Measurements from ENCODE around the gene FOXP1.

The FOXP1 gene

DNA sequence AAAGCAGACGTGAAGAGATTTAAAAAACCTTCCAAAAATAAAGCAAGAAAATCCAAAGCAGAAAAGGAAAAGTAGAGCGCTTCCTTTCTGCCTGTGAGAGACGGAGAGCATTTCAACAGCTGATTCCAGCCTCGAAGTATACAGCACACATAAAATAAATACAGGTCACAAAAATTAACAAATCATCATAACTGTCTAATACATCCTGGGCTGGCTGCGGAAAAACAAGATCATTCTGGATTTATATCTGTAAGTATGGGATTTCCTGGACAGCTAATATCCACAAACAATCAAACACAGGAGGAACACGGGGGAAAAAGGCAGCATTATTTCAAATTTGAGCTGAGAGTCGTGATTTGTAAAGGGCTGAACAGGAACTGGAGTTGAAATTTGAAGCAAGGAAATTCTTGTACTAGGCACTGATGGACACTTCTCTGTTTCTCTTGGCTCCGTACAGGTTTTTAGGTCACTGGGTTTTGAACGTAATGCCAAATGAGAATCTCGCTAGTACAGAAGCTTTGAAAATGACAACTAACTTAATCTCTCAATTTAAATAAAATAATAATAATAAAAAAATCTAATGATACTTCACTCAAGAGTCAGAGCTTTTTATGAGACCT, 577.7 kb downstream of the FOXP1 start:
- no peak for DNase-seq (ENCODE audit: low spot score)

DNA sequence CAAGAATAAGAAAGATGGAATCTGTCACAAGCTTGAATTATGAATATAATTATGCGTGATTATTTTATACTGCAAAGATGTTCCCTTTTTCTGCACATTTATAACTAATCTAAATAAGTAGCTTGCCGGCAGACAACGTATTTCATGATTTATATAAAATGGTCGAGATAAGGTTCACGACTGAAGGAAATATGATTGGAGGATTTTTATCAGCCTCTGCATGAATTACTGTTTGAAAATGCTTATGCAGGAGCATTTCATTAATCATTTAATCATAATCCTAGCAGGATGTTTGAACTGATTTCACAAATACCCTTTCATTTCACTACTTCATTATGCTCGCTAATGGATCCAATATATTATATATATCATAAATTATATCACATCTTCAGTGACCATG, 580.0 kb downstream of the FOXP1 start:
- DNase-seq (ENCODE audit: low spot score) = no peak

DNA sequence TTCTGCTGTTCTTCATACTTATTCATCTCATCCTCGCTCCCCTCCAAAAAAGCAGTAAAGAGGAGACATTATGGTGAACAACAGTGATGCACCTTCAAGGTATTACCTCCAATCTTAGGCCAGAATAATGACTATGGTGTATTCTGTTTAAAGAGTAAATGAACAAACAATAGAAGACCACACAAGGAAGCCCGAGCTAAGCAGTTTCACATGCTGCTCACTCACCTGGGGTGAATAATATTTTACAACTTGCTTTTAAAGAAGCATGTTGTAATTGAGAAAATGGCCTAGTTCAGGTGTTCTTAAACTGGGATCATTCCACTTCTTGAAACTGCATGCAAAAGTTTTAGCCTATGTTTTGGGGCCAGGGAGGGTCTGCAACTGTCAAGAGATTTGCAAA, 581.2 kb downstream of the FOXP1 start:
- DNase-seq (ENCODE audit: low spot score) = no peak

DNA sequence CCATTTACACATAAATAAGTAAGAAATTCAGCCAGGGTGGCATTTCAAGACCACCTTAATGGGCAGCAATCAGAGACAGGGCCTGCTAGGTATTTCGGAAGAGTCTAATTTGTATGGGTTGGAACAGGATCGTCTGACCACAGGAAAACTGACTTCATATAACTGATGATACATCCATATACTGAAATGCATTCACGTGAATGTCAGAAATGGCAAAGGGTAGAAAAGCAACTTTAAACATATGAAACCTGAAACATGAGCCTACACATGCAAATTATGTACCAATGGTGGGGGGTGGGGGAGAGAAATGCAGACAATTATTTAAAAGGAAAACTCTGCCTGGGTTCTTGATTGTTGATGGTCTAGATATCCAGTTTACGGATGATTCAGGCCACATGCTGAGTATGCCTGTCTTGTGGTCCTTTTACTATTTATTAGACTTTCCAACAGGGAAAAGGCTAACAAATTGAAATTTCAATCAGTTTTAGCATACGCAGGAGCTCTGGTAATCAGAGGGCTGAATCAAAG, 582.2 kb downstream of the FOXP1 start:
- no peak for DNase-seq (ENCODE audit: low spot score)

DNA sequence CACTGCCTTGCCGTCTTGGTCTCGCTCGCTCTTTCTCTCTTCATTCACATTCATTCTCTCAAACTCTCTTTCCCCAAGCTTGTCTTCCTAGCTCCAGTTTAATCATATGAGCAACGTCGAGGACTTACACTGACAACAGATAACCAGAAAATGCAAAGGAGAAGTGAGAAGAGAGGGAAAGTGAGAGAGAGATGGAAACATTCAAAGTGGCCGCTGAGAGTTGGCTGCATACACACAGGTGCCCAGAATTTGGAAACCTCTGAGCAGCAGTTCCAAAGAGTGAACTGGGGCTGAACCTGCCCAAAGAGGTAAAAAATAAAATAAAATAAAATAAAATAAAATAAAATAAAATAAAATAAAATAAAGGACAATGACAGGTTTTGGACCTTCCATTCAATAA, 583.0 kb downstream of the FOXP1 start:
- DNase-seq (ENCODE audit: low spot score) = no peak

DNA sequence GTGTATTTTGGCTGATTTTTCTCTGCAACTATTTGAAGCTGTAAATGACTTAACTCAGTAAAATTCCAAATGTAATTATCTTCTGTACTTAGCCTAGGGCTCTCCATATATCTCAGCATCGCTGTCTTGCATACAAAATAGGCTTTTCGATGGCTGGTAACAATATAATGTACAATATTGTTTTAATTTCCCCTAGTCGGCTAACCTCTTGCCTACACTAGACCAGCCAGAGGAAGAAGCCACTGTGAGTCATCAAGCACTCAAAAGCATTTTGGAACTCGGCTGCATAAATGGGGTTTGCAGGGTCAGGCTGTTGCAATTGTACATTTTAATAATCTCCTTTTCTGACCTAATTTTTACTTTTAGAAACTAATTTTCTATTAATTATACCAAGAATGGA, 583.8 kb downstream of the FOXP1 start:
- no peak for DNase-seq (ENCODE audit: low spot score)

DNA sequence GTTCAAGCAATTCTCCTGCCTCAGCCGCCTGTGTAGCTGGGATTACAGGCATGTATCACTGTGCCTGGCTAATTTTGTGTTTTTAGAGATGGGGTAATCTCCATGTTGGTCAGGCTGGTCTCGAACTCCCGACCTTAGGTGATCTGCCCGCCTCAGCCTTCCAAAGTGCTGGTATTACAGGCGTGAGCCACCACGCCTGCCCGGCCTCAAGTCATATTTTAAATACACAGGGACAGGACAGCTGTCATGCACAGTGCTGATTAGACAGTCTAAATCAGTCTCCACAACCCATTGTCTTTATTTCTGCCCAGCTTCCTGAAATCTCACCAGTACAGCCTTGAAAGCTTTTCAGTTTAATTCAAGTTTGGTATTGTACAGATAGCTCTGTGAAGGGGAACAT, 587.4 kb downstream of the FOXP1 start:
- DNase-seq (ENCODE audit: low spot score) = no peak

DNA sequence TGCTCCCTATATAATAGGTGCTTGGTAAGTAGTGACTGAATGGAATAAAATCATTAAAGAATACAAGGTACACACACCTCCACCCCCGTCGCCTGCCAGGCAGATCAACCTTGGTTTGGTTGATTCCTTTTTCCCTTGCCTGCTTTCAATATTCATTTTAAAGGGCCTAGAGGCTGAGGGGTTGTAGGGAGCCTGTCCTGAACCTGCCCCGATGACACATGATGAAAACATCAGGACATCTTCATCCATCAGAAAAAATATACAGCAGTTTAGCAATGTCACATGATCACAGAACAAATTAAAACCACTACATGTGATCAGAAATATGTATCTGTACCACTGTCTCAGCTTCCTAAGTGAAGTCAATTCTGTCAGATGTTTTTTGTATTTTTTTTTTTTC, 588.9 kb downstream of the FOXP1 start:
- DNase-seq (ENCODE audit: low spot score) = no peak

DNA sequence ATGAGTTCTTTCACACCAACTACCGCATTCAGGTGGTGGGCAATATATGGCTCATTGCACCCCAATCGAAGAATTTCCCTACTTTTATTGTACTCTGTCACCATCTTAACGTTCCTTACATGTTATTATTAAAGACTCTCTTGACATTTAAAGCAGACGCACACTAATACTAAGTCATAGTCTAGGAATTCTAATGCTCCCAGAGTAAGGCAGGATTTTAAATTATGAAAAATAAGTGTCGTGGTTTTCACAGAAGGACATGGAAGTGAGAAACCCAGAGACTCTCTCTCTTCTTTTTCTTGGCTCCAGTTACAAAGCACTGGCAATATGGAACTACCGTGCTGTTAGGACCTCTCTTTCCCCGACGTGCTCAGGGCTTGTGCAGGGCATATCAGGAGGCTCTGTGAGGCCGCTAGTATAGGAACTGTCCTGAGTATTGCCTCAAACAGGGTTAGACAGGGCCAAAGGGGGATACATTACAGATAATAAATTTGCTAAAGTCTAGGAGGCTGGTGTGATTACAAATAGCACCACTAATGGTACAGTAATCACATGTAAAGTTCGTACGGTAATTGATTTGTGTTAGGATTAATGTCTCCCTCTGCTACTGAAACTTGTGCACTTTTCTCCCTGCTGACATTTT, 590.8 kb downstream of the FOXP1 start:
- no peak for DNase-seq (ENCODE audit: low spot score)

DNA sequence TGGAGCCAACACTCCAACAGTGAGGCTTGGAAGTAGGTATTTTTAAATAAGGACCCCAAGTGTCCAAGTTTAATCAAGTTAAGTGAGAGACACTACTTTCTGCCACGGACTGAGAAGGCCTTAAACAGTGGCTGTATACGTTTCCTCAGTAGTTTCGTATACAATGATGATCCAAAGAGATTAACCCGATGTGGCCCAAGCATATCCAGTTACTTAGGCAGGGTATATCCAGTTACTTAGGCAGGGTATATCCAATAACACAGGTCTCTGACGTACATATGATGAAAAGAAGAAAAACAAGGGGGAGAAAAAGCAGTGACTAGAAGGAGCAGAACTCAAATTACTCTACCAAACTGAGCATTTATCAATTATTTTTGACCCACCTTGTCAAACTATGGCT, 591.4 kb downstream of the FOXP1 start:
- DNase-seq (ENCODE audit: low spot score) = no peak

DNA sequence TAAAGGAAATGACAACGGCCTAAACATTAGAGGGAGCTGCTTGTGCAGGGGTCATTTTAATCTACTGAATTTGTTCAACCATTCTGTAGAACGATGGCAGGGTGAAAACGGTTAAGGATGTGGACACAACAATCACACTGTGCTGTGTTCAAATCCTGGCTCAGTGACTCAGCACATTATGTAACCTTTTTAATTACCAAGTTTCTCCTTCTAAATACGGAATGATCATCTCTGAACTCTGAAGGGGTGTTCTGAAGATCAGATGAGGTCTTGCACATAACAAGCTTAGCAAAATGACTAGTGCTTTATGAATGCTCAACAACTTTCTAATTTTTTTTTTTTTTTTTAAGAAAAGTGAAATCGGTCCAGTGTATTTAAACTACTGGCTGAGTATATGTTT, 592.8 kb downstream of the FOXP1 start:
- no peak for DNase-seq (ENCODE audit: low spot score)

DNA sequence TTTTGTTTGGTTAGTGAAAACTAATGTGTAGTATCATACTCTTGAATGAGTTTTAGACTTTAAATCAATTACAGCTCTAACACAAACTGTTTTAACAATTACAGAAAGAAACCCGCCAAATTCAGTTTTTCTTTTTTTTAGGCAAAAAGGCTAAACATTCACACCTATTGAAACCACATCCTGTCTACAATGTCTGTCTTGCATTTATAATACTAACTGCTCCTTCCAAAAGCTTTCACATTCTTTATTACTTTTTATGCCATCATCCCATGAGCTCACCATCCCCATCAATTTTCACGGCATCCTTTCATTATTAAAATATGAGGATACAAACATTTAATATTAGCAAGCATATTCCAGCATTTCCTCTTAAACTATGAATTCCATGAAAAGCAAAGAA, 593.3 kb downstream of the FOXP1 start:
- no peak for DNase-seq (ENCODE audit: low spot score)

DNA sequence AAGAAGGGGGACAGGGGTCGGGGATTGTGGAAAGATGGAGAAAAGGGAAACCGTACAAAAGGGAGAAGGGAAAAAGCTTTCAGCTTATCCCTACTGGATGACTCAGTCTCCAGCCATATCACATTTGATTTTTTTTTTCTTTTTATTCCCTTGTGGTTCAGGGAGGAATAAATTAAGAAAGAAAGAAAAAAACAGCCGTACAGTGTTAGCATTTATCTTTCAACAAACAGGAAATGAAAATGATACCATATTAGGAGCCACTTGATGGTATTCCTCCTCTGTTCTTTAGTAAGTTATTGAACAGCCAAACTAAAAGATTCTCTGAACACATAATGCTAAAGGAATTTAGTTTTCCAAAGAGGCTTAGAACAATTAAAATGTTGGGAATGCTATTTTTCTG, 594.4 kb downstream of the FOXP1 start:
- DNase-seq (ENCODE audit: low spot score) = no peak

DNA sequence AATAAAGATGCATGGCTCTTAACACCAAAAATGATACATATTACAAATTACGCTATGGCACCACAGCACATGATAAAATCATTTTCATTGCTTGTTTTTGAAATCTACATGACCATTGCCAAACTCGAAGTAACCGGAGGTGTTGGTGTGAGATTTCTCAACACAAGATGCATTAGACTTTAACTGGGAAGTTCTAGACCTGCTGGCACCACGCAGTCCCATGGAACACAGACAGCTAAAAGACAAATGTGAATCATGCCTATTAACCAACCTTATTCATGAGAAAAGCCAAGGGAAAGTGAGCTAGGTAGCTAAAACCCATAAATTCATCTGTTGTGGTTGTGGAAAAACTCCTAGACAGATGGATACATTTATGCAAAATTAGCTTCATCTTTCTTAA, 595.4 kb downstream of the FOXP1 start:
- no peak for DNase-seq (ENCODE audit: low spot score)

DNA sequence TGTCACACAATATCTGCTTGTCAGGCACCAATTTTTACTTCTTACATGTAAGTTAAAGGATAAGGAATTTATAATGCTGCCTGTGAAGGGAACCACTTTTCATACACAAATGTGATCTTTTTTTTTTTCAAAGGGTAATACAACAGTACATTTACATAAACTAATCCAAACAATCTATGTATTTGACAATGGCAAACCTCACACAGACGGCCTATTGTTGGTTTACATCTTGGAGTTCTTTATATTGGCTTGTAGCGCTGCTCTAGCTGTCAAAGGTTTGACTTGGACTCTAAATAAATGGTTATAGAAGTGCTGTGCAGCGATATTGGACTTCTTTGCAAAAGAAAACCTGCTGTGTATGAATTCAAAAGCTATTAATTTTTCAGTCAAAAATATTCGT, 598.0 kb downstream of the FOXP1 start:
- DNase-seq (ENCODE audit: low spot score) = peak; percentile 89

DNA sequence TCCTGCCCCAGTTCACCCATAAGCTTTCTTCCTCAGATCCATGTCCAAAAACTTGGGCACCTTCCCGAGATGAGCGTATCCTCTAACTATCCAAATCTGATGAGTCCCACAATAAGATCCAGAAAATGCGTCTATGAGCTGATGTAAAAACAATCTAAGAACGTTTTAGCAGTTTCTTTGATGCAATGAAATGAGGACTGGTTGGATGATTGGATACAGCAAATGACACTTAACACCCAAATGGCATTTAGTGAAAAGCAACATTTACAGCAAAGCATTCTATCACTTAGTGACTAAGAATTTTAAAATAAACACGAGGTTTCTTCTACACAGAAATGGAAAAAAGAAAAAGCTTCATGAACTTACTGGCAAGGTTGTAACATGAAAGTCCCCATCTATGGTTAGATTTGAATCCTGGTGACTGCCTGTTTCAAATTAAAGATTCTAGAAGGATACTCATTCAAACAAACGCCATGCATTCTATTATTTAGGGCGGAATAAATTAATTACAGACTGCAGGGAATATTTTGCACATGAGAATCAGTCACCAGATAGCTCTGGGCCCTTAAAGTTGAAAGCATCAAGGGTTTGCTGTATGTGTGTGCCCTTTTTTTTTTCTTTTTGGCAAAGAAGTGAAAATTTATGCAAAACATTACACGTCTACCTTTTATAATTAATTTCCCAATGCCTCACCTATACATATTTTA, 598.6 kb downstream of the FOXP1 start:
- no peak for DNase-seq (ENCODE audit: low spot score)

DNA sequence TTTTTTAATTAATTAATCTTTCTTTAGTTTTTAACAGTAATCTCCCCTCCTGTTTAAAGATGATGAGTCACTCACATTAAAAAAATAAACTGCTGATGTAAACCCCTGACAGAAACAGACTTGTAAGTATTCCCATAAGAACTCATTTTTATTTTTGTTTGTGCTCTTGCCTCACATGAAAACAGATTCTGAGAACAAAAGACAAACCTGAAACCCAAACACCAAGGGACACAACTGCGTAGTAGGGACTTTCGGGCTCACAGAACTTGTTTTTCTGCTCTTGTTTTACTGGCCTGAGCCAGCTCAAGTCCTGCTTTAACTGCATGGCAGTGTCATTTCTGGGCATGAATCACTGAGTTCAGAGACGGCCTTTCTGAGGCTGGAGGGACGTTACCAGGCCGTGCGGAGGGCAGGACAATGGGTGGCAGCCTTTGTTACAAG, 600.8 kb downstream of the FOXP1 start:
- peak; percentile 78 for DNase-seq (ENCODE audit: low spot score)

DNA sequence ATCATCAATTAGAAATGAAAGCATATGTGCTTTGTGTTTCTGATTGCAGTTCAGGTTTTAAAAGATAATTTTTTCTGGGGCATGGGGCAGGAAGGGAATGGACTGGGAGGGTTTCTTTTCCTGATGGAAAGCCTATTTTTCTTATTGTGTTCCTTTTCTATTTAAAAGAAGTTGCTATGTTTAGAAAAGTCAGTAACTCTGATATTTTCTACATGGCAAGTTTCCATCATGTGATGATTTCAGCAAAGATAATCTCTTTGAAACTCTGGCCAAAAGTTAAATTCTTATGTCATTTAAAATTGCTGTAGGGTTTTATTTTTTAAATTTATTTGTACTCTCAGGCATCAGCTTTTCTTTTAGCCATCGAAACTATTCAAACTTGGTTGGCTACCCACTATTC, 601.2 kb downstream of the FOXP1 start:
- DNase-seq (ENCODE audit: low spot score) = no peak

DNA sequence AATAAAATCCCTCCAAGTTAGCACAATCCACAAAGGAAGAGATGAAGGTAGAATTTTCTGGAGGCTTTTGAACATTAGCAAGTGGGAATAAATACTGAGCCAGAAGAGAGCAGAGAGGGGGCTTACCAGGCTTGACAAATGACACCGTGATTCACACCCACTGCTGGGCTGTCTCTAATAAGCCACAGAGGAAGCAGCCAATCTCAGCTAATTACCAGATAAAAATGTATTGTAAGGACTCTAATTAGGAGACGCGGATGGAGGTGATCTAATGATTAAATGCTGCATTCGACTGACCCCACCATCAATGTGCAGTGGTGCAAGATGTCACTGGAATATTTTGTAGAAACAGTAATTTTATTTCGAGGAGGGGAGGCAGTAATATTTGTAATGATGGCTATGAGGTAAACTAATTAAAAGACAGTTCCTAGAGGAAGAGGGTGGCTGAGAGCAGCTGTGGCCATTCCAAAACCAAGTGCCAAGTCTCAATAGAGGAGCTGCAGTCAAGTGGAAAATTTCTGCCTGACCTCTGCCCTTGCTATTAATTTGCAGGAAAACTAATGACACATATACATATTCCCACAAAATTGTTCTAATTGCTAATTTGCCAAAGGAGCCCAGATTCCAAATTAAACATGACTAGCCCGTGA, 602.2 kb downstream of the FOXP1 start:
- DNase-seq (ENCODE audit: low spot score) = no peak

DNA sequence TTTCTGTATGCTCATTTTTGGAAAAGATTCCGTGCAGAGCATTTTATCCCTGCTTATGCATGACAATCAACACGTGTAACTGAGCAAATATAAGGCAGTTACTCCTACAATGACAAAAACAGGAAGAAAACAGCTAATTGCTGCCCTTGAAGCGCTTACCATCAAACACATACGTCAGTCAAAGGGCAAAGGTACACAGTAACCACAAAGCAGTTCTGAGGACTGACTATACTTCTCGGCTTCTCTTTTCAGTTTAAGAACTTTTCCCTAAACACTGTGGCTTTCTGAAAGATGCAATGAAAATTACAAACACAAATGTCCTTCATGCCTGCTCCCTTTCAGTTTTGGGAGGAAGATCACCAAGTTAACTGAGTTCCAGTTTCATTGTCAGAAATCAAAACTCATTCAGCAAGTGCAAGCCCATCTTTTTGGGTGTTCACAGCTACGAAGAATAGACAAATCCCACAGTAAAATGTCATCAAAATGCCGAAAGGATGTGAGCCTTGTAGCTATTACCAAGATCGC, 602.8 kb downstream of the FOXP1 start:
- DNase-seq (ENCODE audit: low spot score) = no peak

DNA sequence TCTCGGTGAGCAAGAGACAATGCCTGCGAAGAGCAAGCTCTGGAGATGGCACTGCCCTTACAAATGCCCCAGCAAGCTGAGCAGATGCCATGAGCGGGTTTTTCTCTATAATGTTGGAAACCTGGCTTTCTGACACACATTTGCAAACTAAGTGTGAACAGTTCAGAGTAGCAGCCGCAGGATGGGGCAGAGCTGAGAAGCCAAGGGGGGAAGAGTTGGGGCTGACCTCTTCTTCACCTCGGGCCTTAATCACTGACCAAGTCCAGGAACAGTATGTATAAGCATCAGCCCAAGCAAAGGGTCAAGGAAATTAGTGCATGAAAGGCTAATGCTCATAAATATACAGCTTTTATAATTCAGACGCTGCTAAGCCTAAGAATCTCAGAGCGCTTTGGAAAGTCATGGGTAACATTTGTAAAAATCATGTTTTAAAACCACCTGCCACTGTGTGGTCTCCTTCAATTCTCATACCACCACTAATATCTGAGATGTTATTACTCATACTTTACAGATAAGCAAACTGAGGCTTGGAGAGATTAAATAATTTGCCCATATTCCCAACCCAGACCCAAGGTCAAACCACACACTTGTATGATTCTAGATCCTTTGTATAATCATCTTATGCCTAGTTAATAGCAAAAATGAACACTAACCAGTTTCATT, 603.4 kb downstream of the FOXP1 start:
- no peak for DNase-seq (ENCODE audit: low spot score)

DNA sequence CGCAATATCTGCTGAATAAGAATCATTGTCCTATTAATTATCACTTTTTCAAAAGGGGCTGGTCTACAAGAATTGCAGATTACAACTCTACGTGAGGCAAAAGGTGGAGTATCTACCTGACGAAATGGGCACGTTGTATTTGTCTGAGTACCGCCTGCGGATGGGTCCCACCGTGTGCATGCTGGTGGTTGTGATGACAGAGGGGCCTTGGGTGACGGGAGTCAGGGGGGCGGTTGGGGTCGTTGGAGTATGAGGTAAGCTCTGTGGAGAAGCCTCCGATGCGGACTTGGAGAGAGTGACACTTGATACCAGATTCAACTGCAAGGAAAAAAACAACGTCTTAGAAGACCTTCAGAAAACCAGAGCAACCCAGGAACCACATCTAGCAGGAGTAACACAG, 605.8 kb downstream of the FOXP1 start:
- DNase-seq (ENCODE audit: low spot score) = no peak

Data from pons (tissue), 1 donor.